ENCODE results near the gene TRPT1.

Gene TRPT1

GRCh38 chr11:64241491-64242374 lies 15.7 kb upstream of the TRPT1 start:
- Histone ChIP-seq H3K36me3 (ENCODE audit: control insufficient read depth, insufficient read depth, low read length) (peaks cover 38% of the 10 kb centered on the region), H3K4me1 (ENCODE audit: control insufficient read depth, insufficient read depth, low read length, poor library complexity, severe bottlenecking) (peaks cover 28% of the 10 kb centered on the region), H3K27ac (ENCODE audit: low read depth, low read length, severe bottlenecking) (peak overlapping the region; percentile 73), H3K4me3 (ENCODE audit: extremely low read depth, insufficient read depth, low read length, poor library complexity, severe bottlenecking) (peak overlapping the region; percentile 95), H3K9me3 (ENCODE audit: control insufficient read depth, low read length) (no peaks in the 10 kb centered on the region)
- WGBS, 2 experiments (ENCODE audit: insufficient coverage in 2 of 2) = 1% methylated on average over 41 to 45 of the region's 63 CpGs

- peak overlapping the region; percentile 95 for H3K4me3 ChIP-seq (ENCODE audit: extremely low read depth, insufficient read depth, low read length, poor library complexity, severe bottlenecking)
- H3K36me3 ChIP-seq (ENCODE audit: control insufficient read depth, insufficient read depth, low read length) = peaks cover 38% of the 10 kb centered on the region
- H3K4me1 ChIP-seq (ENCODE audit: control insufficient read depth, insufficient read depth, low read length, poor library complexity, severe bottlenecking) = peaks cover 28% of the 10 kb centered on the region
- no peaks in the 10 kb centered on the region for H3K9me3 ChIP-seq (ENCODE audit: control insufficient read depth, low read length)
- peak overlapping the region; percentile 99 for H3K27ac ChIP-seq (ENCODE audit: low read depth, low read length, severe bottlenecking)
- 0 to 1% methylated on average over 13 to 22 of the region's 24 CpGs for WGBS, 2 experiments (ENCODE audit: insufficient coverage in 2 of 2)
Measured at GRCh38 chr11:64241241-64241490, 15.2 kb upstream of the TRPT1 start.

DNA sequence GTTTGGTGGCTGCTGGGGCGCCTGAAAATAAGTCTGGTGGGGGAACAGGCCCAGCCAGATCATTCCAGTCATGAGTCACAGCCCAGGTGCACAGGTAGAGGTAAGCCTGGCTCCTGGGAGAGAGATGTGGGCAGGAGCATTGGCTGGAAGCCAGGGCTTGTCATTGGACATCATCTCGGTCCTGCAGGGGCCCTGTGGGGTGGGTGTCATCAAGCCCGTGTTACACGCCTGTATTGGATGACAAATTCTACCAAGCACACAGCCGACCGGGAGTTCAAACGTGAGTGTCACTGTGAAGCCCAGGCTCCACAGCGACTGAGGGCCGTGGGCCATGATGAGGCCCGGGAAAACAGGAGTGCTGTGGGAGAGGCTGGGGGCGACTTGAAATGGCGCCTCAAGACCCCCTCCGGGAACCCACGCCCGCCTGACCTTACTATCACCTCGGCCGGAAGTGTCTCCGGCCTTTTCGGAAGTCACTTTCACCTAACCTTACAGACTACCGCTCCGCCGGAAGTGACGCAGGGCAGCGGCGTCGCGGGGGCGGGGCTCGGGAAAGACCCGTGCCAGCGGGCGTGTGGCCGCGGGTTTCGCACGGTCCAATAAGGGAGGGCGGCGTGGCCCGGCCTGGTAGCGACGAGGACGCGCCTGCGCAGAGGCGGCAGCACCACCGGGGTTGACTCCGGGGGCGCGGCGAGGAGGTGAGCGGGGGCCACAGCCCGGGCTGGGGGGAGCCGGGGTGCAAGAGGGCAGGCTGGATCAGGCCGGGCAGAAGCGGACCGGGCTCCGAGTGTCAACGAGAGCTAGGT lies 14.7 kb upstream of the TRPT1 start, which contains the start of gene FKBP2:
TSS of gene FKBP2 (plus strand) at position 661 of the 806 bp plus-strand sequence. CDS start 1,293 bp downstream, outside the sequence.
- H3K36me3 ChIP-seq (ENCODE audit: control insufficient read depth, insufficient read depth, low read length) = peaks cover 38% of the 10 kb centered on the region
- peak within 1 kb of the TSS; percentile 95 for H3K4me3 ChIP-seq (ENCODE audit: extremely low read depth, insufficient read depth, low read length, poor library complexity, severe bottlenecking)
- H3K27ac ChIP-seq (ENCODE audit: low read depth, low read length, severe bottlenecking) = peak within 1 kb of the TSS; percentile 99
- peaks cover 28% of the 10 kb centered on the region for H3K4me1 ChIP-seq (ENCODE audit: control insufficient read depth, insufficient read depth, low read length, poor library complexity, severe bottlenecking)
- WGBS, 2 experiments (ENCODE audit: insufficient coverage in 2 of 2) = 5% methylated on average over 33 to 50 of the region's 58 CpGs
- H3K9me3 ChIP-seq (ENCODE audit: control insufficient read depth, low read length) = no peaks in the 10 kb centered on the region

DNA sequence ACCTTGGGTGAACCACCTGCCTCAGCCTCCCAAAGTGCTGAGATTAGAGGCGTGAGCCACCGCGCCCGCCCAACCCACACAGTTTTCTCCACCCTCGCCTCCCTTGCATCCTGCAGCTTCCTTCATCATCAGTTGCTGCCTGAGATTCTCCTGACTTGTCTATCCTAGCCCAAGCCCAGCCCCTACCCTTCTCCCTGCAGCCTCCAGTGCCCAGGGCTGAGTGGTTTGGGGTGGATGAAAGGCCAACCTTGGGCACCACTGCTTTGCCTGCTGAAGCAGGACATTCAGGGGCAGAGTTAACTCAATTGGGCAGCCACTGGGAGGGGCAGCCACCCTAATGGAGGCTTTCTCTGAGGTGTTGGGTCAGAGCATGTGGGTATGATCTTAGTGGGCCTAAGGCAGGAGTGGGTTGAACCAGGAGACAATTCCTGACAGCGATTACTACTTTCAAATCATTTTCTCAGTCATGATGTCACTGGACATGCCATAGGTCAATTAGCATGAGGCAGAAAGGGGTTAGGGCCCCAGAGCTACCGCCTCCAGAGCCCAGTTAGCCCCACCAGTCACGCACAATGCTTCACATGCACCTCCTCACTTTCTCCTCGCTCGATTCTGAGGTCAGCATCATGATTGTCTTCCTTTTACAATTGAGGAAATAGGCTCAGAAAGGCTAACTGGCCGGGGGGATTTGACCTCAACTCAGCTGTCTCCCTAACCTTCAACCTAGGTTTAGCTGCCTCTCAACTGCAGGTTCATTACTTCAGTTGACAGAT lies 13.9 kb upstream of the TRPT1 start:
- Histone ChIP-seq H3K4me3 (ENCODE audit: extremely low read depth, insufficient read depth, low read length, poor library complexity, severe bottlenecking) (peak overlapping the region; percentile 95), H3K27ac (ENCODE audit: low read depth, low read length, severe bottlenecking) (peak overlapping the region; percentile 99), H3K9me3 (ENCODE audit: control insufficient read depth, low read length) (no peaks in the 10 kb centered on the region), H3K4me1 (ENCODE audit: control insufficient read depth, insufficient read depth, low read length, poor library complexity, severe bottlenecking) (peaks cover 28% of the 10 kb centered on the region), H3K36me3 (ENCODE audit: control insufficient read depth, insufficient read depth, low read length) (peaks cover 34% of the 10 kb centered on the region)
- WGBS, 2 experiments (ENCODE audit: insufficient coverage in 2 of 2) = 91 to 100% methylated on average over 10 to 11 of the region's 11 CpGs

GRCh38 chr11:64238999-64239398 lies 13.0 kb upstream of the TRPT1 start:
- Histone ChIP-seq H3K9me3 (ENCODE audit: control insufficient read depth, low read length) (no peaks in the 10 kb centered on the region), H3K36me3 (ENCODE audit: control insufficient read depth, insufficient read depth, low read length) (peaks cover 27% of the 10 kb centered on the region), H3K4me3 (ENCODE audit: extremely low read depth, insufficient read depth, low read length, poor library complexity, severe bottlenecking) (no peak overlapping the region), H3K27ac (ENCODE audit: low read depth, low read length, severe bottlenecking) (no peak overlapping the region), H3K4me1 (ENCODE audit: control insufficient read depth, insufficient read depth, low read length, poor library complexity, severe bottlenecking) (peaks cover 26% of the 10 kb centered on the region)
- WGBS, 2 experiments (ENCODE audit: insufficient coverage in 2 of 2) = 96 to 97% methylated on average over 5 of the region's 5 CpGs

DNA sequence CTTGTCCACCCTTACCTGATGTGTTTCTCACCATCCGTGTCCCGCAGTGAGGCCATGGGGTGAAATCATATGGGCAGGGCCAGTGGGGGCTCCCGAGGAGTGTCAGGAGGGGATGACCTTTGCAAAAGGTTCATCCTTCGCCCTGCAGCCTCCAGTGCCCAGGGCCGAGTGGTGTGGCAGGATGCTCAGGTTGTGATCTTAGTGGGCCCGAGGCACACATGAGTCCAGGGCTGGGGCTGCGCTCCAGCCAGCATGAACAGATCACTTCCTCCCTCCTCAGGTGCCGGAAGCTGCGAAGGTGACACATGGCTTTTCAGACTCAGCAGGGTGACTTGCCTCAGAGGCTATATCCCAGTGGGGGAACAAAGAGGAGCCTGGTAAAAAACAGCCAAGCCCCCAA lies 12.1 kb upstream of the TRPT1 start:
- Histone ChIP-seq H3K4me3 (ENCODE audit: extremely low read depth, insufficient read depth, low read length, poor library complexity, severe bottlenecking) (no peak overlapping the region), H3K36me3 (ENCODE audit: control insufficient read depth, insufficient read depth, low read length) (peaks cover 18% of the 10 kb centered on the region), H3K9me3 (ENCODE audit: control insufficient read depth, low read length) (no peaks in the 10 kb centered on the region), H3K4me1 (ENCODE audit: control insufficient read depth, insufficient read depth, low read length, poor library complexity, severe bottlenecking) (peaks cover 17% of the 10 kb centered on the region), H3K27ac (ENCODE audit: low read depth, low read length, severe bottlenecking) (no peak overlapping the region)
- 88 to 93% methylated on average over 3 to 4 of the region's 9 CpGs for WGBS, 2 experiments (ENCODE audit: insufficient coverage in 2 of 2)

DNA sequence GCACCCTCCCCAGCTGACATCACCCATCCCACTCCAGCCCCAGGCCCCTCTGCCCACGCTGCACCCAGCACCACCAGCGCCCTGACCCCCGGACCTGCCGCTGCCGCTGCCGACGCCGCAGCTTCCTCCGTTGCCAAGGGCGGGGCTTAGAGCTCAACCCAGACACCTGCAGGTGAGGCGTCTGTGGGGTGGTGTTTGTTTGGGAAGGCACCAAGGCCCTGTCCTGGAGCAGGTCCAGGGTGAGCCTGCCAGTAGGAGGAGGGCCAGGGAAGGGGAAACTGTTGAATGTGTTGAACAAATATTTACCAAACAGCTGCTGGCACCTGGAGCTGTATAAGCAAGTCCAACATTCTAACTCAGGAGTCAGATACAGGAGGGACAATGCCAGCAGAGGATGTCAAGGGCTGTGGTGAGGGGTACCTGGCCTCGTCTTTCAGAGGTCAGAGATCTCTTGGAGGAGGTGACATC lies 11.5 kb upstream of the TRPT1 start:
- H3K4me1 ChIP-seq (ENCODE audit: control insufficient read depth, insufficient read depth, low read length, poor library complexity, severe bottlenecking) = peaks cover 11% of the 10 kb centered on the region
- no peaks in the 10 kb centered on the region for H3K9me3 ChIP-seq (ENCODE audit: control insufficient read depth, low read length)
- peaks cover 16% of the 10 kb centered on the region for H3K36me3 ChIP-seq (ENCODE audit: control insufficient read depth, insufficient read depth, low read length)
- no peak overlapping the region for H3K27ac ChIP-seq (ENCODE audit: low read depth, low read length, severe bottlenecking)
- WGBS, 2 experiments (ENCODE audit: insufficient coverage in 2 of 2) = 91 to 92% methylated on average over 10 to 12 of the region's 12 CpGs
- no peak overlapping the region for H3K4me3 ChIP-seq (ENCODE audit: extremely low read depth, insufficient read depth, low read length, poor library complexity, severe bottlenecking)

GRCh38 chr11:64235437-64236161 lies 9.6 kb upstream of the TRPT1 start:
- peak overlapping the region; percentile 52 for H3K4me3 ChIP-seq (ENCODE audit: extremely low read depth, insufficient read depth, low read length, poor library complexity, severe bottlenecking)
- H3K9me3 ChIP-seq (ENCODE audit: control insufficient read depth, low read length) = no peaks in the 10 kb centered on the region
- WGBS, 2 experiments (ENCODE audit: insufficient coverage in 2 of 2) = 97 to 99% methylated on average over 10 of the region's 12 CpGs
- H3K4me1 ChIP-seq (ENCODE audit: control insufficient read depth, insufficient read depth, low read length, poor library complexity, severe bottlenecking) = peaks cover 9% of the 10 kb centered on the region
- H3K36me3 ChIP-seq (ENCODE audit: control insufficient read depth, insufficient read depth, low read length) = peaks cover 16% of the 10 kb centered on the region
- H3K27ac ChIP-seq (ENCODE audit: low read depth, low read length, severe bottlenecking) = no peak overlapping the region

- Histone ChIP-seq H3K36me3 (ENCODE audit: control insufficient read depth, insufficient read depth, low read length) (peaks cover 16% of the 10 kb centered on the region), H3K27ac (ENCODE audit: low read depth, low read length, severe bottlenecking) (no peak overlapping the region)
- WGBS, 2 experiments (ENCODE audit: insufficient coverage in 2 of 2) = 2 to 4% methylated on average over 36 to 69 of the region's 80 CpGs
Measured at GRCh38 chr11:64234647-64235379, 8.8 kb upstream of the TRPT1 start.

More at GRCh38 chr11:64234647-64235379, 8.8 kb upstream of the TRPT1 start:
- Histone ChIP-seq H3K4me1 (ENCODE audit: control insufficient read depth, insufficient read depth, low read length, poor library complexity, severe bottlenecking) (peaks cover under 1% of the 10 kb centered on the region), H3K9me3 (ENCODE audit: control insufficient read depth, low read length) (no peaks in the 10 kb centered on the region), H3K4me3 (ENCODE audit: extremely low read depth, insufficient read depth, low read length, poor library complexity, severe bottlenecking) (peak overlapping the region; percentile 52)

Data from mesodermal cell (in vitro differentiated cells).